Measurements from ENCODE around the gene TADA2B.

DNA sequence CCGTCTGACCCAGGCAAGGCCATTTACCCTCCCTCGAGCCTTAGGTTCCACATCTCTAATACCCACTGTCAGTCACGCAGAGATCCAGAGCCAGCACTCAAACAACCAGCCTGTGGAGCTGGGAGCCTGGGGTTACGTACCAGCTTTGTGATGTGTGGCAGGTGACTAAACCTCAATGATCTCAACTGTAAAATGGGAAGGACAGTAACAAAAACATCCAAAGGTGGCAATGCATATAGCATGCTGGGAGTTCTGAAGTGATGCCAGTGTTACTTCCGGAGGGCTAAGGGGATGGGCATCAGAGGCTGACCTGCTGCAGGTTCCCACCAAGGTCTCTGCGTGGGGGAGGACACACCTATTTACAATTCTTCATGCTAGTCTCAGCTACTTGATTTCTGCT, 18.6 kb downstream of the TADA2B start:
- TF ChIP-seq, protein P1, sequence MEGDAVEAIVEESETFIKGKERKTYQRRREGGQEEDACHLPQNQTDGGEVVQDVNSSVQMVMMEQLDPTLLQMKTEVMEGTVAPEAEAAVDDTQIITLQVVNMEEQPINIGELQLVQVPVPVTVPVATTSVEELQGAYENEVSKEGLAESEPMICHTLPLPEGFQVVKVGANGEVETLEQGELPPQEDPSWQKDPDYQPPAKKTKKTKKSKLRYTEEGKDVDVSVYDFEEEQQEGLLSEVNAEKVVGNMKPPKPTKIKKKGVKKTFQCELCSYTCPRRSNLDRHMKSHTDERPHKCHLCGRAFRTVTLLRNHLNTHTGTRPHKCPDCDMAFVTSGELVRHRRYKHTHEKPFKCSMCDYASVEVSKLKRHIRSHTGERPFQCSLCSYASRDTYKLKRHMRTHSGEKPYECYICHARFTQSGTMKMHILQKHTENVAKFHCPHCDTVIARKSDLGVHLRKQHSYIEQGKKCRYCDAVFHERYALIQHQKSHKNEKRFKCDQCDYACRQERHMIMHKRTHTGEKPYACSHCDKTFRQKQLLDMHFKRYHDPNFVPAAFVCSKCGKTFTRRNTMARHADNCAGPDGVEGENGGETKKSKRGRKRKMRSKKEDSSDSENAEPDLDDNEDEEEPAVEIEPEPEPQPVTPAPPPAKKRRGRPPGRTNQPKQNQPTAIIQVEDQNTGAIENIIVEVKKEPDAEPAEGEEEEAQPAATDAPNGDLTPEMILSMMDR (IDR thresholded peaks at IDR 0.05; ENCODE audit: low read depth, low read length), result no peak
- no peak for TF ChIP-seq EZH2phosphoT487 (IDR thresholded peaks at IDR 0.05; ENCODE audit: low read depth)
